Mononuclear cell (primary cell): ENCODE measurements around the gene WFDC5. TPM values are rescaled to one million over a fixed set of nuclear protein-coding genes. Genes with fewer than 3 reads are reported as not detected.
"Not testable (repeated sequence)": the region's sequence is repeated elsewhere in the genome, so short reads cannot be mapped to it uniquely, and the experiment has no call there.

Source experiments
- H3K27me3 ChIP-seq: 2 replicates; pipeline ENCODE4 v1.6.0; 2011; ENCODE audit warnings: low read length, control low read depth; ENCODE audit not compliant: insufficient read depth
- H3K4me1 ChIP-seq: 2 replicates; pipeline ENCODE4 v1.5.1; 2011; ENCODE audit warnings: mild to moderate bottlenecking, low read length, control low read depth; ENCODE audit not compliant: insufficient read depth
- H3K4me3 ChIP-seq: 2 replicates; pipeline ENCODE4 v1.5.1; 2011; ENCODE audit warnings: mild to moderate bottlenecking, low read length, moderate library complexity
- H3K9me3 ChIP-seq: 2 replicates; pipeline ENCODE4 v1.5.1; 2011; ENCODE audit warnings: low read depth, mild to moderate bottlenecking, control low read depth, low read length
- total RNA-seq: library from RNA; depleted of rRNA; stranded (reverse); fragments of >200 nt; gene quantifications from one replicate; pipeline ENCODE4 v1.2.3, GENCODE V29; 2012

WFDC5 gene
- total RNA-seq, result not detected

DNA sequence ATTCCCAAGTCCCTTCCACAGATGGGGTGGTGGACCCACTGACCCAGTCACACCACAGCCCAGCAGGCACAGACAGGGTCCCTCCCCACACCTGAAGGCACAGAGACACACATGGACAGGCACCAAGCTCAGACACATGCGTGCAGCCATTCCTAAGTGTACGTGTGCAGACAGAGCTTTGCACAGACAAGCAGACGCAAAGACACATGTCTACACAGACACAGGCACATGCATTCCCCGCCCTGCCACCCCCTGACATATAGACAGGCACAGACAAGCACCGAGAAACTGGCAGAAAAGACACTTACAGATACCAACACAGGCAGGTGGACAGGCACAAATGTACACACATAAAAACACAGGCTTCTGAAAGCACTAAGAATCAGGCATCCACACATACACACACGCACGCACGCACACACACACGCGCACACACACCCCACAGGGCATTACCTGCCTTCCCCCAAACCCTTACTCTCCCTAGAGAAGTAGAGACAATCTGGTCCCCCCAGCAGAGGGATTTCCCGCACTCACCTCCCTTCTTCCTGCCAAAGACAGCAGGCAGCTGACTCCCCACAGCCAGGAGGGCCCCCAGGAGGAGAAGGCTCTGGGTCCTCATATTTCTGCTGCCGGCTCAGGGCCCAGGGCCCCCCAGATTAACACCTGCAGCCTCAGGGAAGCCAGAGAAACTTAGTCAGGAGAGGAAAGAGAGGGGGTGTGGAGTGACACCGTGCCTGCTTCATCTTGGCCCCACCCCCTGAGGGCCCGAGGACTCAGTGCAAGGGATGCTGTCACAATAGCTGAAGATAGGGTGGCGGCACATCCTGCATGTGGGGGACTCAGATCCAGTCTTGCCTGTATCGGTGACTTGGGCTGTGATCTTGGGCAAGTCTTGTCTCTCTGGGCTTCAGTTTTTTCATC, at the start of gene WFDC5:
Gene WFDC5 (minus strand): TSS at position 710 of the 921 bp plus-strand sequence. CDS start 91 bp downstream, at position 619.
- Histone ChIP-seq H3K9me3 (no peaks in the 10 kb centered on the region), H3K27me3 (no peaks in the 10 kb centered on the region), H3K4me3 (no peak within 1 kb of the TSS), H3K4me1 (no peaks in the 10 kb centered on the region)

DNA sequence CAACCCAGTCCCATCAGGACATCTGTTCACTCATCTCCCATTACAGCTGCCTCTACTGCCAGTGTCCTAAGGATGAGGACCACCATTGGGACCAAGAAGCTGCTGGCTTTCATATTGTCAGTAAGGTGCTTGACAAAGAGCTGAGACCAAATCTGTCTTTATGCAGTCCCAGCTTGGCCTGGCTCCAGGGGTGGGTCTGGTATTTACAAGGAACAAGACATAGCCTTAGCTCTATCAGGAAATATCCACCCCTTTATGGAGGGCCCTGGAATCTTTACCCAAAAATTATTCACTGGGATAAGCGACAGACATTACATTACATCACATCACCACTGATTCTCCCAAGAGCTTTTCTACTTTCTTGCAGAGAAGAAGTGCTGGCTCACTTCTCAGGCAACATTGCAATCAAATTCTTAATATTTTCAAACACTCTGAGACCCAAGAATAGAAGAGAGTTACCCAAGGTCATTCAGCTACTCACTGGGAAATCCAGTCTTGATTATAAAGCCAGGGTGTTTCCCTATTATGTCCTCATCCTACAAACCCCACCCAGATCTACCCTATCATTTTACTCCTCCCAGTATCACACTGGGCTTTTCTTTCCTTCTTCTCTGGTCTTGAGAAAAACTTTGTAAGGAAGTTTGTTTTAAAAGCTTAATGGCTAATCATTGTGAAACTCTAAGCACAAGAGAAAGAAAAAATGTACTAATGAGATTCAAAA, 48.3 kb upstream of the WFDC5 start:
- H3K9me3 ChIP-seq, result peaks cover 17% of the 10 kb centered on the region
- H3K4me3 ChIP-seq, result no peak overlapping the region
- H3K27me3 ChIP-seq, result peaks cover 43% of the 10 kb centered on the region
- H3K4me1 ChIP-seq, result no peaks in the 10 kb centered on the region

DNA sequence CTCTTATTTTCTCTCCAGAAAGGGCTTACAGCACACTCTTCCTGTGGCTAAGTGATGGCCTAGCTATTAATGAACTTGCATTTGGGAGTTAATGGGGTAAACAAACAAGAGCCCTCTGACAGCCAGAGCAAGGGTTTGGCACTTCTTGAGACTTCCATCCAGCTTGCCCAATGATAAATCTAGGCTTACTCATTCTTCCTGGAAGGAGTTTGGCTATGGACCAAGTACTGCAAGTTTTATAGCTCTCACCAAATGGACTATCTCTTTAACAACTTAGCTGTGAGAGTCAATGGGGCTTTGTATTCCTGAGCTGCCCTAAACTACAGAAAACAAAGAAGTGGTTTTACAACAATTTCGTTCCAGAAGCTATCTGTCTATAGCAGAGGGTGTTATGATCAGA, 43.0 kb upstream of the WFDC5 start:
- Histone ChIP-seq H3K4me1 (peaks cover 20% of the 10 kb centered on the region), H3K27me3 (peaks cover 20% of the 10 kb centered on the region), H3K9me3 (peaks cover 18% of the 10 kb centered on the region), H3K4me3 (no peak overlapping the region)

GRCh38 chr20:45156713-45157112, 41.7 kb upstream of the WFDC5 start:
- Histone ChIP-seq H3K27me3 (peaks cover 14% of the 10 kb centered on the region), H3K4me3 (no peak overlapping the region), H3K9me3 (peaks cover 18% of the 10 kb centered on the region), H3K4me1 (peaks cover 21% of the 10 kb centered on the region)

GRCh38 chr20:45154794-45155193, 39.8 kb upstream of the WFDC5 start:
- H3K4me1 ChIP-seq, result peaks cover 21% of the 10 kb centered on the region
- H3K9me3 ChIP-seq, result peaks cover 17% of the 10 kb centered on the region
- not testable (repeated sequence) for H3K4me3 ChIP-seq, H3K27me3 ChIP-seq

GRCh38 chr20:45154183-45154582, 39.2 kb upstream of the WFDC5 start:
- peaks cover 21% of the 10 kb centered on the region for H3K4me1 ChIP-seq
- peaks cover 11% of the 10 kb centered on the region for H3K9me3 ChIP-seq
- H3K27me3 ChIP-seq, result no peaks in the 10 kb centered on the region
- no peak overlapping the region for H3K4me3 ChIP-seq

DNA sequence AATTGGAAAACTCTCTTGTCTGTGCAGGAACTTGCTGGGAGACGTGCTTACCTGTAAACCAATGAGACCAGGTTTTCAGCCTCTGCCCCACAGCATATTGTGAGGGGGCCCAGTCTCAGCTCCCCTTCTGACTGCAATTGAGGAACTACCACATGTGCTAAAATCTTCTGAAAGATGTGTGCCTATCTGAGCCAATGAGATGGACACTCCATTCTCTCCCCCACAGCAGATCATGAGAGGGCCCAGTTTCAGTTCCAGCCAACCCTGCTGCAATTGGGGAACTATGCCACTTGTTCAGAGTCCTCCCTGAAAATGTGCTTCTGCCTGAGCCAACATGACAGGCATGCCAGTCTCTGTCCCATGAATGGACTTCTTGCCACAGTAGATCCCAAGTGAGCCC, 38.8 kb upstream of the WFDC5 start:
- Histone ChIP-seq H3K4me1 (peaks cover 21% of the 10 kb centered on the region), H3K9me3 (peaks cover 6% of the 10 kb centered on the region), H3K4me3 (no peak overlapping the region), H3K27me3 (no peaks in the 10 kb centered on the region)

DNA sequence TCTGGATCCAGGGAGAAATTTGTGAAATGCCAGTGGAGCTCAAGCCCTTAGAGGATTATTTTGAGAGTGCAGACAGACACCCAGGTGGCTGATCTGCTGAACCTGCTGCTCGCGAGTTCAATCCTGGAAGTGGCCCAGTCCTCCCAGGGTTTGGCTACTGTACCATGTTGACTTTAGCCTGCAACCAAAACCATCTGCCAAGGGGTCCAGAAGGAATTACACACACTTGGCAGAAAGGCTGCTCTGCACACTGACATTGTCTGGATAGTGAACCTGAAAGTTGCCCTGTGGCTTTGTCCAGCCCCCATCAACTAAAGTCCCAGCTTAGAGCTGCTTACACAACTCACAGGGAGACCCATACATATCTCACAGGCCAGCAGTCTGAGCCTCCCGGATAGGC, 38.2 kb upstream of the WFDC5 start:
- H3K4me3 ChIP-seq, result no peak overlapping the region
- H3K9me3 ChIP-seq, result peaks cover under 1% of the 10 kb centered on the region
- H3K27me3 ChIP-seq, result no peaks in the 10 kb centered on the region
- H3K4me1 ChIP-seq, result peaks cover 21% of the 10 kb centered on the region

DNA sequence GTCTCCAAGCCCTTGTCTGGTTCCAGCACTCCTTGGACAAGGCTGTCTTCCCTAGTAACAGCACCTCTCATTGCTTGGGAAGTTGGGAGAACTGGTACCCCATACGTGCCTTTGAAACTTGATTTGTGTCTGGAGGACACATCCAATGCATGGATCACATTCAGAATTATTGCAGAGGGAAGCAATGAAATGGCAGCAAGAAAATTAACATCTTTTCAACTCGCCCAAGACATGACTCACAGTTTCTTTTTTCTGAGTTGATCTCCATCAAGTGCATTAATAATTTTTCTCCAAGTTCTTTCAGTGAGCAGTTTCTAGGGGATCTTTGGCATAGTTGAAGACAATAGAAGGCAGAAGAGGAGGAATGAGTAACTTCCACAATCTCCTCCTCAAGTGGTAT, 37.4 kb upstream of the WFDC5 start:
- Histone ChIP-seq H3K4me3 (no peak overlapping the region), H3K9me3 (no peaks in the 10 kb centered on the region), H3K4me1 (peaks cover 21% of the 10 kb centered on the region), H3K27me3 (peaks cover 4% of the 10 kb centered on the region)

- Histone ChIP-seq H3K4me1 (peaks cover 13% of the 10 kb centered on the region), H3K4me3 (no peak overlapping the region), H3K27me3 (peaks cover 23% of the 10 kb centered on the region), H3K9me3 (no peaks in the 10 kb centered on the region)
Observed at GRCh38 chr20:45149062-45149461, 34.1 kb upstream of the WFDC5 start.

DNA sequence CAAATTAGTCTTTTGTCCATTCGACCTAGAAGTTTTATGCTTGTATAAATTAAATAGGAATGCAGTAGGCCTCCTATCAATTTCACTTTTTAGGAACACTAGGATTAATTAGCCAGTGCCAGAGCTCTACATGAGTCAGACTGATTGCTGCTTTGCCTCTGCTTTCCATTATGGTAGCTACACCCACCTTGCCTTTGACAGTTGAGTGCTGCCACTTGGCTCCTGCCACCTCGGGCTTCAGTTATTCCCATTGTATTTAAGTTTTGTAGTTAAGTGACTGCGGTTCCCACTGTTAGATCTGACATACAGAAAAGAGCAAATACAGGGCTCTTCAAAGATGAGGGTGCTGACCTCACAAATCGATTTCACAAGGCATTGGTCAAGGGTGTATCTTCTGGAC, 25.9 kb upstream of the WFDC5 start:
- peaks cover 16% of the 10 kb centered on the region for H3K27me3 ChIP-seq
- no peak overlapping the region for H3K4me3 ChIP-seq
- no peaks in the 10 kb centered on the region for H3K9me3 ChIP-seq
- H3K4me1 ChIP-seq, result no peaks in the 10 kb centered on the region

DNA sequence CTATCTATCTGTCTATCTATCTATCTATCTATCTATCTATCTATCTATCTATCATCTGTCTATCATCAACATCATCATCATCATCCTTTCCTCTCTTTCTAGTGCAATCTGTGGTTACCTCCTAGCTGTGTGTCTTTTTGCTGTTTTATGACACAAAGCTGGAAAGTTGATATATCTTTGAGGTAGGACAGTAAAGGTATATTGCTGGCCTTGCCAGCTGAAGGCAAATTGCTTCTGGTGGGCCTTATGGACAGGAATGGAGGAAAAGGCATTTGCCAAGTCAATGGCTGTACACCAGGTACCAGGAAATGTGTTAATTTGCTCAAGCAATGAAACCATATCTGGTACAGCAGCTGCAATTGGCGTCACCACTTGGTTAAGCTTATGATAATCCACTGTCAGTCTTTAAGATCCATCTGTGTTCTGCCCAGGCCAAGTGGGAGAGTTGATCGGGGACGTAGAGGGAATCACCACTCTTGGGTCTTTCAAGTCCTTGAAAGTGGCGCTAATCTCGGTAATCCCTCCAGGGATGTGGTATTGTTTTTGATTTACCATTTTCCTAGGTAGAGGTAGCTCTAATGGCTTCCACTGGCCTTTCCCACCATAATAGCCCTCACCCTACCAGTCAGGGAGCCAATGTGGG, 24.9 kb upstream of the WFDC5 start:
- peaks cover 14% of the 10 kb centered on the region for H3K27me3 ChIP-seq

GRCh38 chr20:45138561-45139300, 23.8 kb upstream of the WFDC5 start:
- Histone ChIP-seq H3K4me1 (no peaks in the 10 kb centered on the region), H3K27me3 (peaks cover 14% of the 10 kb centered on the region), H3K9me3 (no peaks in the 10 kb centered on the region), H3K4me3 (no peak overlapping the region)

More for the DNA sequence above, 24.9 kb upstream of the WFDC5 start:
- H3K4me1 ChIP-seq, H3K4me3 ChIP-seq, H3K9me3 ChIP-seq: not testable (repeated sequence)

DNA sequence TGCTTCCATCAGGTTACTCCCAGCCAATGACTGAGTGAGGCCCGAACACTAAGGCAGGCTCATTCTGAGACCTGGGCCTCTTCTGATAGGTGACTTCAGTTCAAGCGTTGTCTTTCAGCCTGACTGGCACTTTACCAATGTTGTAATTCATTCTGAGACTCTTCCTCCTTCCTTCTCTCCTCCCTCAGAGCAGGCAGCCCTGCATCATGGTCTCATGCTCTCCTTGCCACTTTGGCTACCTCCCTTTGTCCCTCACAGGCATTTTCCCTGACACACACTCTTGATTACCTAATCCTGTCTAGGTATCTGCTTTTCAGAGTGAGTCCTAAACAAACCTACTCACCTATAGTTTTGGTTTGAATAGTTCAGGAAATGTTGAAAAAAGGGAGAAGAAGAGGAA, 21.9 kb upstream of the WFDC5 start:
- Histone ChIP-seq H3K27me3 (peaks cover 22% of the 10 kb centered on the region), H3K4me3 (no peak overlapping the region), H3K4me1 (no peaks in the 10 kb centered on the region), H3K9me3 (no peaks in the 10 kb centered on the region)
